ENCODE data around the gene DOK3. TPM values are rescaled to one million over a fixed set of nuclear protein-coding genes. Genes with fewer than 3 reads are reported as not detected.

The DOK3 gene
- total RNA-seq, 1 donor from 2014 or later, result 6.7 TPM

Other genes starting within 250 kb of the DOK3 start
- gene RAB24, start 206.1 kb downstream of the DOK3 start, total RNA-seq, result 25.4 TPM
- 62.8 TPM for gene PRELID1, start 206.0 kb downstream of the DOK3 start, total RNA-seq
- 32.8 TPM for gene MXD3, start 197.9 kb downstream of the DOK3 start, total RNA-seq
- gene LMAN2, start 158.2 kb downstream of the DOK3 start, total RNA-seq, result 159 TPM
- gene RGS14, start 151.9 kb downstream of the DOK3 start, total RNA-seq, result 14.8 TPM
- gene SLC34A1, start 125.4 kb downstream of the DOK3 start, total RNA-seq, result not detected
- gene PFN3, start 109.2 kb downstream of the DOK3 start, total RNA-seq, result not detected
- gene F12, start 100.3 kb downstream of the DOK3 start, total RNA-seq, result 0.51 TPM
- 19.9 TPM for gene GRK6, start 83.2 kb downstream of the DOK3 start, total RNA-seq
- 0.72 TPM for gene PRR7, start 63.0 kb downstream of the DOK3 start, total RNA-seq
- gene DBN1, start 36.2 kb downstream of the DOK3 start, total RNA-seq, result 58.3 TPM
- 83.0 TPM for gene PDLIM7, start 12.2 kb downstream of the DOK3 start, total RNA-seq
- gene DDX41, start 7.1 kb upstream of the DOK3 start, total RNA-seq, result 46.4 TPM
- gene FAM193B, start 44.7 kb upstream of the DOK3 start, total RNA-seq, result 28.1 TPM
- 91.9 TPM for gene TMED9, start 82.4 kb upstream of the DOK3 start, total RNA-seq
- gene B4GALT7, start 90.3 kb upstream of the DOK3 start, total RNA-seq, result 14.5 TPM